ENCODE data around the gene FIBP.

FIBP gene

GRCh38 chr11:65866509-65867283 is 21.6 kb downstream of the FIBP start:
- no peak overlapping the region for H3K4me3 ChIP-seq (ENCODE audit: control insufficient read depth, low read depth, low read length)
- TF ChIP-seq CTCF (conservative IDR thresholded peaks at IDR 0.05; ENCODE audit: control insufficient read depth, insufficient read depth, low read depth, low read length) = no peak
- no peak for DNase-seq (ENCODE audit: low read depth)

GRCh38 chr11:65865550-65866172 is 22.6 kb downstream of the FIBP start:
- no peak for DNase-seq (ENCODE audit: low read depth)
- no peak overlapping the region for H3K4me3 ChIP-seq (ENCODE audit: control insufficient read depth, low read depth, low read length)
- TF ChIP-seq CTCF (conservative IDR thresholded peaks at IDR 0.05; ENCODE audit: control insufficient read depth, insufficient read depth, low read depth, low read length) = no peak

GRCh38 chr11:65864706-65865471 is 23.4 kb downstream of the FIBP start:
- TF ChIP-seq CTCF (conservative IDR thresholded peaks at IDR 0.05; ENCODE audit: control insufficient read depth, insufficient read depth, low read depth, low read length) = no peak
- no peak overlapping the region for H3K4me3 ChIP-seq (ENCODE audit: control insufficient read depth, low read depth, low read length)
- DNase-seq (ENCODE audit: low read depth) = no peak

- DNase-seq (ENCODE audit: low read depth) = no peak
- no peak for TF ChIP-seq CTCF (conservative IDR thresholded peaks at IDR 0.05; ENCODE audit: control insufficient read depth, insufficient read depth, low read depth, low read length)
Measured at GRCh38 chr11:65863889-65864705, 24.2 kb downstream of the FIBP start.

GRCh38 chr11:65862941-65863888 is 25.1 kb downstream of the FIBP start:
- no peak for DNase-seq (ENCODE audit: low read depth)
- H3K4me3 ChIP-seq (ENCODE audit: control insufficient read depth, low read depth, low read length) = no peak overlapping the region
- TF ChIP-seq CTCF (conservative IDR thresholded peaks at IDR 0.05; ENCODE audit: control insufficient read depth, insufficient read depth, low read depth, low read length) = no peak

More at GRCh38 chr11:65863889-65864705, 24.2 kb downstream of the FIBP start:
- no peak overlapping the region for H3K4me3 ChIP-seq (ENCODE audit: control insufficient read depth, low read depth, low read length)

All from fibroblast of mammary gland (primary cell).